CD4-positive, alpha-beta T cell treated with Interleukin-10 for 1 hour (primary cell): ENCODE measurements around the gene RBM47.
"Not testable (repeated sequence)": the region's sequence is repeated elsewhere in the genome, so short reads cannot be mapped to it uniquely, and the experiment has no call there.

ENCODE experiments used
- DNase-seq: peaks from one replicate; pipeline ENCODE4 v3.0.0-alpha.2; 2020

RBM47 gene

GRCh38 chr4:40629401-40630334 is at the start of gene RBM47:
Gene RBM47, minus strand, starts transcription at chr4:40629864. Its CDS starts 190,971 bp downstream, at chr4:40438893.
- peak; percentile 20 for DNase-seq

GRCh38 chr4:40678421-40678820 is 48.8 kb upstream of the RBM47 start:
- DNase-seq, result no peak

- no peak for DNase-seq
Observed at GRCh38 chr4:40675166-40675565, 45.5 kb upstream of the RBM47 start.

GRCh38 chr4:40672528-40673522 is 43.2 kb upstream of the RBM47 start:
- DNase-seq, result peak; percentile 46

GRCh38 chr4:40669504-40669903 is 39.8 kb upstream of the RBM47 start:
- DNase-seq, result no peak

GRCh38 chr4:40665842-40666241 is 36.2 kb upstream of the RBM47 start:
- no peak for DNase-seq

- no peak for DNase-seq
Observed at GRCh38 chr4:40662962-40663604, 33.4 kb upstream of the RBM47 start.

GRCh38 chr4:40661803-40662202 is 32.1 kb upstream of the RBM47 start:
- no peak for DNase-seq

- DNase-seq, result no peak
Observed at GRCh38 chr4:40656201-40656863, 26.7 kb upstream of the RBM47 start.

- no peak for DNase-seq
Observed at GRCh38 chr4:40651280-40651679, 21.6 kb upstream of the RBM47 start.

- no peak for DNase-seq
Observed at GRCh38 chr4:40649321-40649720, 19.7 kb upstream of the RBM47 start.

GRCh38 chr4:40648742-40649281 is 19.1 kb upstream of the RBM47 start:
- no peak for DNase-seq

- no peak for DNase-seq
Observed at GRCh38 chr4:40648131-40648530, 18.5 kb upstream of the RBM47 start.

GRCh38 chr4:40645586-40645985 is 15.9 kb upstream of the RBM47 start:
- no peak for DNase-seq

- DNase-seq, result no peak
Observed at GRCh38 chr4:40632080-40632479, 2.4 kb upstream of the RBM47 start.

GRCh38 chr4:40630335-40631021 is 814 bp upstream of the RBM47 start:
- DNase-seq, result peak; percentile 14

- DNase-seq, result no peak
Observed at GRCh38 chr4:40628888-40629287, 776 bp downstream of the RBM47 start.

GRCh38 chr4:40628407-40628806 is 1.3 kb downstream of the RBM47 start:
- DNase-seq, result not testable (repeated sequence)

- DNase-seq, result no peak
Observed at GRCh38 chr4:40627540-40627939, 2.1 kb downstream of the RBM47 start.

- DNase-seq, result no peak
Observed at GRCh38 chr4:40626183-40626990, 3.3 kb downstream of the RBM47 start.

GRCh38 chr4:40623707-40624106 is 6.0 kb downstream of the RBM47 start:
- no peak for DNase-seq
